NCI-H460 (cell line): ENCODE measurements around the gene KANSL1. TPM values are rescaled to one million over a fixed set of nuclear protein-coding genes. Genes with fewer than 3 reads are reported as not detected.
"Not testable (repeated sequence)": the region's sequence is repeated elsewhere in the genome, so short reads cannot be mapped to it uniquely, and the experiment has no call there.

Source experiments
- DNase-seq: peaks from one replicate; pipeline ENCODE4 v3.0.0-alpha.2; 2016; ENCODE audit warnings: low read depth; ENCODE audit errors: extremely low read depth
- total RNA-seq: library from RNA; depleted of rRNA; stranded (reverse); fragments of >200 nt; shearing (Covaris generic); gene quantifications from 2 replicates; pipeline ENCODE4 v1.2.3, GENCODE V29; 2014

Gene KANSL1
- total RNA-seq, 1 experiment from 2014 or later = 20.4 TPM

DNA sequence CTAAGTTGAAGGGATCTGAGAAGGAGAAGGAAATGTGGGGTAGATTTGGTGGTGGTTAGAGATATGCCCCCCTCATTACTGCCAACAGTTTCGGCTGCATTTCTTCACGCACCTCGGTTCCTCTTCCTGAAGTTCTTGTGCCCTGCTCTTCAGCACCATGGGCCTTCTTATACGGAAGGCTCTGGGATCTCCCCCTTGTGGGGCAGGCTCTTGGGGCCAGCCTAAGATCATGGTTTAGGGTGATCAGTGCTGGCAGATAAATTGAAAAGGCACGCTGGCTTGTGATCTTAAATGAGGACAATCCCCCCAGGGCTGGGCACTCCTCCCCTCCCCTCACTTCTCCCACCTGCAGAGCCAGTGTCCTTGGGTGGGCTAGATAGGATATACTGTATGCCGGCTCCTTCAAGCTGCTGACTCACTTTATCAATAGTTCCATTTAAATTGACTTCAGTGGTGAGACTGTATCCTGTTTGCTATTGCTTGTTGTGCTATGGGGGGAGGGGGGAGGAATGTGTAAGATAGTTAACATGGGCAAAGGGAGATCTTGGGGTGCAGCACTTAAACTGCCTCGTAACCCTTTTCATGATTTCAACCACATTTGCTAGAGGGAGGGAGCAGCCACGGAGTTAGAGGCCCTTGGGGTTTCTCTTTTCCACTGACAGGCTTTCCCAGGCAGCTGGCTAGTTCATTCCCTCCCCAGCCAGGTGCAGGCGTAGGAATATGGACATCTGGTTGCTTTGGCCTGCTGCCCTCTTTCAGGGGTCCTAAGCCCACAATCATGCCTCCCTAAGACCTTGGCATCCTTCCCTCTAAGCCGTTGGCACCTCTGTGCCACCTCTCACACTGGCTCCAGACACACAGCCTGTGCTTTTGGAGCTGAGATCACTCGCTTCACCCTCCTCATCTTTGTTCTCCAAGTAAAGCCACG is 165.9 kb downstream of the KANSL1 start:
- DNase-seq = no peak

DNA sequence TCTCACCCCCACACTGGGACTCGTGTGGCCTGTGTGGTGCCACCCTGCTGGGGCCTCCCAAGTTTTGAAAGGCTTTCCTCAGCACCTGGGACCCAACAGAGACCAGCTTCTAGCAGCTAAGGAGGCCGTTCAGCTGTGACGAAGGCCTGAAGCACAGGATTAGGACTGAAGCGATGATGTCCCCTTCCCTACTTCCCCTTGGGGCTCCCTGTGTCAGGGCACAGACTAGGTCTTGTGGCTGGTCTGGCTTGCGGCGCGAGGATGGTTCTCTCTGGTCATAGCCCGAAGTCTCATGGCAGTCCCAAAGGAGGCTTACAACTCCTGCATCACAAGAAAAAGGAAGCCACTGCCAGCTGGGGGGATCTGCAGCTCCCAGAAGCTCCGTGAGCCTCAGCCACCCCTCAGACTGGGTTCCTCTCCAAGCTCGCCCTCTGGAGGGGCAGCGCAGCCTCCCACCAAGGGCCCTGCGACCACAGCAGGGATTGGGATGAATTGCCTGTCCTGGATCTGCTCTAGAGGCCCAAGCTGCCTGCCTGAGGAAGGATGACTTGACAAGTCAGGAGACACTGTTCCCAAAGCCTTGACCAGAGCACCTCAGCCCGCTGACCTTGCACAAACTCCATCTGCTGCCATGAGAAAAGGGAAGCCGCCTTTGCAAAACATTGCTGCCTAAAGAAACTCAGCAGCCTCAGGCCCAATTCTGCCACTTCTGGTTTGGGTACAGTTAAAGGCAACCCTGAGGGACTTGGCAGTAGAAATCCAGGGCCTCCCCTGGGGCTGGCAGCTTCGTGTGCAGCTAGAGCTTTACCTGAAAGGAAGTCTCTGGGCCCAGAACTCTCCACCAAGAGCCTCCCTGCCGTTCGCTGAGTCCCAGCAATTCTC is 166.8 kb downstream of the KANSL1 start:
- no peak for DNase-seq

DNA sequence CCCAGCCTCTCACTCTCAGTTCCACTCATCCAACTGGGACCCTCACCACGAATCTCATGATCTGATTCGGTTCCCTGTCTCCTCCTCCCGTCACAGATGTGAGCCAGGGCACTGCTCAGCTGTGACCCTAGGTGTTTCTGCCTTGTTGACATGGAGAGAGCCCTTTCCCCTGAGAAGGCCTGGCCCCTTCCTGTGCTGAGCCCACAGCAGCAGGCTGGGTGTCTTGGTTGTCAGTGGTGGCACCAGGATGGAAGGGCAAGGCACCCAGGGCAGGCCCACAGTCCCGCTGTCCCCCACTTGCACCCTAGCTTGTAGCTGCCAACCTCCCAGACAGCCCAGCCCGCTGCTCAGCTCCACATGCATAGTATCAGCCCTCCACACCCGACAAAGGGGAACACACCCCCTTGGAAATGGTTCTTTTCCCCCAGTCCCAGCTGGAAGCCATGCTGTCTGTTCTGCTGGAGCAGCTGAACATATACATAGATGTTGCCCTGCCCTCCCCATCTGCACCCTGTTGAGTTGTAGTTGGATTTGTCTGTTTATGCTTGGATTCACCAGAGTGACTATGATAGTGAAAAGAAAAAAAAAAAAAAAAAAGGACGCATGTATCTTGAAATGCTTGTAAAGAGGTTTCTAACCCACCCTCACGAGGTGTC is 167.6 kb downstream of the KANSL1 start:
- DNase-seq = no peak

DNA sequence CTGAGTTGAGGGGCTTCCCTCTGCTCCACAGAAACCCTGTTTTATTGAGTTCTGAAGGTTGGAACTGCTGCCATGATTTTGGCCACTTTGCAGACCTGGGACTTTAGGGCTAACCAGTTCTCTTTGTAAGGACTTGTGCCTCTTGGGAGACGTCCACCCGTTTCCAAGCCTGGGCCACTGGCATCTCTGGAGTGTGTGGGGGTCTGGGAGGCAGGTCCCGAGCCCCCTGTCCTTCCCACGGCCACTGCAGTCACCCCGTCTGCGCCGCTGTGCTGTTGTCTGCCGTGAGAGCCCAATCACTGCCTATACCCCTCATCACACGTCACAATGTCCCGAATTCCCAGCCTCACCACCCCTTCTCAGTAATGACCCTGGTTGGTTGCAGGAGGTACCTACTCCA is 168.2 kb downstream of the KANSL1 start:
- DNase-seq = no peak

DNA sequence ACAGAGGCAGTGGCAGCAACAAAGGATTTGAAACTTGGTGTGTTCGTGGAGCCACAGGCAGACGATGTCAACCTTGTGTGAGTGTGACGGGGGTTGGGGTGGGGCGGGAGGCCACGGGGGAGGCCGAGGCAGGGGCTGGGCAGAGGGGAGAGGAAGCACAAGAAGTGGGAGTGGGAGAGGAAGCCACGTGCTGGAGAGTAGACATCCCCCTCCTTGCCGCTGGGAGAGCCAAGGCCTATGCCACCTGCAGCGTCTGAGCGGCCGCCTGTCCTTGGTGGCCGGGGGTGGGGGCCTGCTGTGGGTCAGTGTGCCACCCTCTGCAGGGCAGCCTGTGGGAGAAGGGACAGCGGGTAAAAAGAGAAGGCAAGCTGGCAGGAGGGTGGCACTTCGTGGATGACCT is 168.6 kb downstream of the KANSL1 start:
- DNase-seq = no peak

DNA sequence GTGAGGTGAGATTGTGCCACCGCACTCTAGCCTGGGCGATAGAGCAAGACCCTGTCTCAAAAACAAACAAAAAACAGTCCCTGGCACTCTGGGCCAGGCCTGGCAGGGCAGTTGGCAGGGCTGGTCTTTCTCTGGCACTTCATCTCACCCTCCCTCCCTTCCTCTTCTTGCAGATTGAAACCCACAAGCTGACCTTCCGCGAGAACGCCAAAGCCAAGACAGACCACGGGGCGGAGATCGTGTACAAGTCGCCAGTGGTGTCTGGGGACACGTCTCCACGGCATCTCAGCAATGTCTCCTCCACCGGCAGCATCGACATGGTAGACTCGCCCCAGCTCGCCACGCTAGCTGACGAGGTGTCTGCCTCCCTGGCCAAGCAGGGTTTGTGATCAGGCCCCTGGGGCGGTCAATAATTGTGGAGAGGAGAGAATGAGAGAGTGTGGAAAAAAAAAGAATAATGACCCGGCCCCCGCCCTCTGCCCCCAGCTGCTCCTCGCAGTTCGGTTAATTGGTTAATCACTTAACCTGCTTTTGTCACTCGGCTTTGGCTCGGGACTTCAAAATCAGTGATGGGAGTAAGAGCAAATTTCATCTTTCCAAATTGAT is 169.3 kb downstream of the KANSL1 start:
- DNase-seq = no peak

DNA sequence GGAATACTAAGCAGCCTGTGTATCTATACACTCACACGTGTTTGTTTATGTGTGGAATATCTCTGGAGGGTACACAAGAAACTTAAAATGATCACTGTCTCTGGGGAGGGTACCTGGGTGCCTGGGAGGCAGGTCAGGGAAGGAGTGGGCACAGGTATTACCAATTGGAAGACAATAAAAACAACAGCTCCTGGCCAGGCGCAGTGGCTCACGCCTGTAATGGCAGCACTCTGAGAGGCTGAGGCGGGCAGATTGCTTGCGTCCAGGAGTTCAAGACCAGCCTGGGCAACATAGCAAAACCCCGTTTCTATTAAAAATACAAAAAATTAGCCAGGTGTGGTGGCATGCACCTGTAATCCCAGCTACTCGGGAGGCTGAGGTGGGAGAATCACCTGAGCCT is 169.9 kb downstream of the KANSL1 start:
- not testable (repeated sequence) for DNase-seq

DNA sequence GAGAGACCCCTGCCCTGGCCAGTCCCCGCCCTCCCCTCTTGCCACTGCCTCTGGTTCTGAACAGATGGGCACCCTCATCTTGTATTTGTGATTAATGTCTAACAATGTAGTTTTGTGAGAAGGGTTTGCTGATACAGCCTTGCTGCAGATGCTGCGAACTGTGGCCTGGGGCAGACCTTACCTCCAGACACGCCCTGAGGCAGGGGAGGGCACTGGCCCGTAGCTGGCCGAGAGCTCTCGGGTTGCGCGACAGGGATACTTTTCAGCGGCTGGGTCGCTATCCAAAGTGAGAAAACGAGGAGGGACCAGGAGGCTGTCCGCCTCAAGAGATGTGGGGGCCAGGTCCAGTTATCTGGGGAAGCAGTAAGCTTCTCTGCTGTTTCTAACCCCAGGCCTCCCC is 172.2 kb downstream of the KANSL1 start:
- DNase-seq = no peak

DNA sequence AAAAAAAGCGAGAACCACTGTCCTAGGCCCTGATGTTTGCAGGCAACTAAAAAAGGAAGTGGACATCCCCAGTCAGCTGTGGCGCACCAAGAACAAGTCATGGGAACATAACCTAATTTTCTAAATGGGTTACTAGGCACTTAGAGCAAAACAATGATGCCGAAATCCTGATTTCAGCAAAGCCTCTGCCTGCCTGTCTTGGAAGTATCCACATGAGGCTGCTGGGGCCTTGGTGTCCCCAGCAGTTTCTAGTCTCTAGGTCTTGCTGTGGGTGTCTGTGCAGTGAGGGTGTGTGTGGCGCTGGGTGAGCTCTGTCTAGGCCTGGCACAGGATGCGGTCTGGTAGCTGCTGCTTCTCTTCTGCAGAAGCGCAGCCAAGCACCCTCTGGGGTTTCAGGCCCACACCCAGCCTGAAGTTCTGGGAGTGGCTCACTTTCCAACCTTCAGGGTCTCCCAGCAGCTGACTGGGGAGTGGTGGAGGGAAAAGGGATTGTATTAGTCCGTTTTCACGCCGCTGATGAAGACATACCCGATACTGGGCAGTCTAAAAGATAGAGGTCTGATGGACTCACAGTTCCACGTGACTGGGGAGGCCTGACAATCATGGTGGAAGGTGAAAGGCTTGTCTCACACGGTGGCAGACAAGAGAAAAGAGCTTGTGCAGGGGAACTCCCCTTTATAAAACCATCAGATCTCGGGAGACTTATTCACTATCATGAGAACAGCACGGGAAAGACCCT is 173.0 kb downstream of the KANSL1 start:
- no peak for DNase-seq

DNA sequence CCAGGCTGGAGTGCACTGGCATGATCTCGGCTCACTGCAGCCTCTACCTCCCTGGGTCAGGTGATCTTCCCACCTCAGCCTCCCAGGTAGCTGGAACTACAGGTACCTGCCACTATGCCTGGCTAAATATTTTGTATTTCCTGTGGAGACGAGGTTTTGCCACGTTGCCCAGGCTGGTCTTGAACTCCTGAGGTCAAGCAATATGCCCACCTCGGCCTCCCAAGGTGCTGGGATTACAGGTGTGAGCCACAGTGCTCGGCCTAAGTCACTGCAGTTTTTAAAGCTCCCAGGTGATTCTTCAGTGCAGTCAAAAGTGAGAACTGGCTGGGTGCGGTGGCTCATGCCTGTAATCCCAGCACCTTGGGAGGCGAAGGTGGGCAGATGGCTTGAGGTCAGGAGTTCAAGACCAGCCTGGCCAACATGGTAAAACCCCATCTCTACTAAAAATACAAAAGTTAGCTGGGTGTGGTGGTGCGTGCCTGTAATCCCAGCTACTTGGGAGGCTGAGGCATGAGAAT is 173.8 kb downstream of the KANSL1 start:
- DNase-seq = not testable (repeated sequence)

DNA sequence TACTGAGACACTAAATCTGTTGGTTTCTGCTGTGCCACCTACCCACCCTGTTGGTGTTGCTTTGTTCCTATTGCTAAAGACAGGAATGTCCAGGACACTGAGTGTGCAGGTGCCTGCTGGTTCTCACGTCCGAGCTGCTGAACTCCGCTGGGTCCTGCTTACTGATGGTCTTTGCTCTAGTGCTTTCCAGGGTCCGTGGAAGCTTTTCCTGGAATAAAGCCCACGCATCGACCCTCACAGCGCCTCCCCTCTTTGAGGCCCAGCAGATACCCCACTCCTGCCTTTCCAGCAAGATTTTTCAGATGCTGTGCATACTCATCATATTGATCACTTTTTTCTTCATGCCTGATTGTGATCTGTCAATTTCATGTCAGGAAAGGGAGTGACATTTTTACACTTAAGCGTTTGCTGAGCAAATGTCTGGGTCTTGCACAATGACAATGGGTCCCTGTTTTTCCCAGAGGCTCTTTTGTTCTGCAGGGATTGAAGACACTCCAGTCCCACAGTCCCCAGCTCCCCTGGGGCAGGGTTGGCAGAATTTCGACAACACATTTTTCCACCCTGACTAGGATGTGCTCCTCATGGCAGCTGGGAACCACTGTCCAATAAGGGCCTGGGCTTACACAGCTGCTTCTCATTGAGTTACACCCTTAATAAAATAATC is 179.6 kb downstream of the KANSL1 start:
- DNase-seq = no peak

DNA sequence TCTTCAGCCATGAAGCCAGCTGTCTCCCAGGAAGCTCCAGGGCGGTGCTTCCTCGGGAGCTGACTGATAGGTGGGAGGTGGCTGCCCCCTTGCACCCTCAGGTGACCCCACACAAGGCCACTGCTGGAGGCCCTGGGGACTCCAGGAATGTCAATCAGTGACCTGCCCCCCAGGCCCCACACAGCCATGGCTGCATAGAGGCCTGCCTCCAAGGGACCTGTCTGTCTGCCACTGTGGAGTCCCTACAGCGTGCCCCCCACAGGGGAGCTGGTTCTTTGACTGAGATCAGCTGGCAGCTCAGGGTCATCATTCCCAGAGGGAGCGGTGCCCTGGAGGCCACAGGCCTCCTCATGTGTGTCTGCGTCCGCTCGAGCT is 180.1 kb downstream of the KANSL1 start:
- no peak for DNase-seq

DNA sequence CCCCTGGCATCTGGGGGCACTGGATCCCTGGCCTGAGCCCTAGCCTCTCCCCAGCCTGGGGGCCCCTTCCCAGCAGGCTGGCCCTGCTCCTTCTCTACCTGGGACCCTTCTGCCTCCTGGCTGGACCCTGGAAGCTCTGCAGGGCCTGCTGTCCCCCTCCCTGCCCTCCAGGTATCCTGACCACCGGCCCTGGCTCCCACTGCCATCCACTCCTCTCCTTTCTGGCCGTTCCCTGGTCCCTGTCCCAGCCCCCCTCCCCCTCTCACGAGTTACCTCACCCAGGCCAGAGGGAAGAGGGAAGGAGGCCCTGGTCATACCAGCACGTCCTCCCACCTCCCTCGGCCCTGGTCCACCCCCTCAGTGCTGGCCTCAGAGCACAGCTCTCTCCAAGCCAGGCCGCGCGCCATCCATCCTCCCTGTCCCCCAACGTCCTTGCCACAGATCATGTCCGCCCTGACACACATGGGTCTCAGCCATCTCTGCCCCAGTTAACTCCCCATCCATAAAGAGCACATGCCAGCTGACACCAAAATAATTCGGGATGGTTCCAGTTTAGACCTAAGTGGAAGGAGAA is 180.6 kb downstream of the KANSL1 start:
- DNase-seq = no peak

DNA sequence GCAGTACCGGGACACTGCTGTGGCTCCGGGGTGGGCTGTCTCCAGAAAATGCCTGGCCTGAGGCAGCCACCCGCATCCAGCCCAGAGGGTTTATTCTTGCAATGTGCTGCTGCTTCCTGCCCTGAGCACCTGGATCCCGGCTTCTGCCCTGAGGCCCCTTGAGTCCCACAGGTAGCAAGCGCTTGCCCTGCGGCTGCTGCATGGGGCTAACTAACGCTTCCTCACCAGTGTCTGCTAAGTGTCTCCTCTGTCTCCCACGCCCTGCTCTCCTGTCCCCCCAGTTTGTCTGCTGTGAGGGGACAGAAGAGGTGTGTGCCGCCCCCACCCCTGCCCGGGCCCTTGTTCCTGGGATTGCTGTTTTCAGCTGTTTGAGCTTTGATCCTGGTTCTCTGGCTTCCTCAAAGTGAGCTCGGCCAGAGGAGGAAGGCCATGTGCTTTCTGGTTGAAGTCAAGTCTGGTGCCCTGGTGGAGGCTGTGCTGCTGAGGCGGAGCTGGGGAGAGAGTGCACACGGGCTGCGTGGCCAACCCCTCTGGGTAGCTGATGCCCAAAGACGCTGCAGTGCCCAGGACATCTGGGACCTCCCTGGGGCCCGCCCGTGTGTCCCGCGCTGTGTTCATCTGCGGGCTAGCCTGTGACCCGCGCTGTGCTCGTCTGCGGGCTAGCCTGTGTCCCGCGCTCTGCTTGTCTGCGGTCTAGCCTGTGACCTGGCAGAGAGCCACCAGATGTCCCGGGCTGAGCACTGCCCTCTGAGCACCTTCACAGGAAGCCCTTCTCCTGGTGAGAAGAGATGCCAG is 181.3 kb downstream of the KANSL1 start:
- no peak for DNase-seq

DNA sequence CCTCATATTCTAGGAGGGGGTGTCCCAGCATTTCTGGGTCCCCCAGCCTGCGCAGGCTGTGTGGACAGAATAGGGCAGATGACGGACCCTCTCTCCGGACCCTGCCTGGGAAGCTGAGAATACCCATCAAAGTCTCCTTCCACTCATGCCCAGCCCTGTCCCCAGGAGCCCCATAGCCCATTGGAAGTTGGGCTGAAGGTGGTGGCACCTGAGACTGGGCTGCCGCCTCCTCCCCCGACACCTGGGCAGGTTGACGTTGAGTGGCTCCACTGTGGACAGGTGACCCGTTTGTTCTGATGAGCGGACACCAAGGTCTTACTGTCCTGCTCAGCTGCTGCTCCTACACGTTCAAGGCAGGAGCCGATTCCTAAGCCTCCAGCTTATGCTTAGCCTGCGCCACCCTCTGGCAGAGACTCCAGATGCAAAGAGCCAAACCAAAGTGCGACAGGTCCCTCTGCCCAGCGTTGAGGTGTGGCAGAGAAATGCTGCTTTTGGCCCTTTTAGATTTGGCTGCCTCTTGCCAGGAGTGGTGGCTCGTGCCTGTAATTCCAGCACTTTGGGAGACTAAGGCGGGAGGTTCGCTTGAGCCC is 182.5 kb downstream of the KANSL1 start:
- DNase-seq = no peak

DNA sequence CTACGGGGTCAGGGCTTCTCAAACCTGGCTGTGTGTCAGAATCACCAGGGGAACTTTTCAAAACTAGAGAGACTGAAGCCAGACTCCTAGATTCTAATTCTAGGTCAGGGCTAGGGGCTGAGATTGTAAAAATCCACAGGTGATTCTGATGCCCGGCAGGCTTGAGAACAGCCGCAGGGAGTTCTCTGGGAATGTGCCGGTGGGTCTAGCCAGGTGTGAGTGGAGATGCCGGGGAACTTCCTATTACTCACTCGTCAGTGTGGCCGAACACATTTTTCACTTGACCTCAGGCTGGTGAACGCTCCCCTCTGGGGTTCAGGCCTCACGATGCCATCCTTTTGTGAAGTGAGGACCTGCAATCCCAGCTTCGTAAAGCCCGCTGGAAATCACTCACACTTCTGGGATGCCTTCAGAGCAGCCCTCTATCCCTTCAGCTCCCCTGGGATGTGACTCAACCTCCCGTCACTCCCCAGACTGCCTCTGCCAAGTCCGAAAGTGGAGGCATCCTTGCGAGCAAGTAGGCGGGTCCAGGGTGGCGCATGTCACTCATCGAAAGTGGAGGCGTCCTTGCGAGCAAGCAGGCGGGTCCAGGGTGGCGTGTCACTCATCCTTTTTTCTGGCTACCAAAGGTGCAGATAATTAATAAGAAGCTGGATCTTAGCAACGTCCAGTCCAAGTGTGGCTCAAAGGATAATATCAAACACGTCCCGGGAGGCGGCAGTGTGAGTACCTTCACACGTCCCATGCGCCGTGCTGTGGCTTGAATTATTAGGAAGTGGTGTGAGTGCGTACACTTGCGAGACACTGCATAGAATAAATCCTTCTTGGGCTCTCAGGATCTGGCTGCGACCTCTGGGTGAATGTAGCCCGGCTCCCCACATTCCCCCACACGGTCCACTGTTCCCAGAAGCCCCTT is 183.3 kb downstream of the KANSL1 start:
- no peak for DNase-seq

DNA sequence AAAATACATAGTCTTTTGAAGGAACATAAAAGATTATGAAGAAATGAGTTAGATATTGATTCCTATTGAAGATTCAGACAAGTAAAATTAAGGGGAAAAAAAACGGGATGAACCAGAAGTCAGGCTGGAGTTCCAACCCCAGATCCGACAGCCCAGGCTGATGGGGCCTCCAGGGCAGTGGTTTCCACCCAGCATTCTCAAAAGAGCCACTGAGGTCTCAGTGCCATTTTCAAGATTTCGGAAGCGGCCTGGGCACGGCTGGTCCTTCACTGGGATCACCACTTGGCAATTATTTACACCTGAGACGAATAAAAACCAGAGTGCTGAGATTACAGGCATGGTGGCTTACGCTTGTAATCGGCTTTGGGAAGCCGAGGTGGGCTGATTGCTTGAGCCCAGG is 184.6 kb downstream of the KANSL1 start:
- DNase-seq = no peak
